ENCODE data around the gene BABAM1. TPM values are rescaled to one million over a fixed set of nuclear protein-coding genes. Genes with fewer than 3 reads are reported as not detected.

The BABAM1 gene
- total RNA-seq, 6 donors from 2014 or later = 45.1 to 95.3 (median 82.3) TPM

DNA sequence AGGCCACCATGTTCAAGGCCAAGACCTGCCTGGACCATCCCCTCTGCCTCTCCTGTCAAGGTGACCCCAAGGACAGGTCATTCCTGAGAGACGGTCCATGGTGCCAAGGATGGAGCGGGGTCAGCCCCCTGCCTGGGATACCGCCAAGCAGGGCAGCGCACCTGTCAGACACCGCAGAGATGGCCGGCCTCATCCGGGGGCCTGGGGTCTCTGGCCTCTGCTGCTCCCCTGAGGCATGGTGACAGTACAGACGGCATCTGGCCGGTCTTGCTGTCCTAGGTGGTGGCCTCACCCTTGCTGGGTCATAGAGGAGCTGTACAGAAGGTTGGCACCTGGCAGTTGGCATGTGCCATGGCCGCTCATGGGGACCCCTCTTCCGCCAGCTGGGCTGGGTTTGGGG, 53.2 kb downstream of the BABAM1 start:
- ATAC-seq (ENCODE audit: low FRiP score in 2 of 2) (no peak), DNase-seq (no peak)
- H3K4me1 ChIP-seq = peaks cover 0 to 10% (median 0%) of the 10 kb centered on the region in 4 donors
- H3K9me3 ChIP-seq = no peaks in the 10 kb centered on the region
- no peak overlapping the region for H3K4me3 ChIP-seq
- no peak for TF ChIP-seq CTCF (IDR thresholded peaks at IDR 0.05)
- no peak for TF ChIP-seq POLR2A (IDR thresholded peaks at IDR 0.05)
- WGBS, 2 donors = 87 to 100% methylated on average over 1 to 10 of the region's 11 CpGs
- H3K27me3 ChIP-seq = no peaks in the 10 kb centered on the region
- peaks cover 17 to 59% (median 40%) of the 10 kb centered on the region in 4 donors for H3K36me3 ChIP-seq
- no peak overlapping the region for H3K27ac ChIP-seq

DNA sequence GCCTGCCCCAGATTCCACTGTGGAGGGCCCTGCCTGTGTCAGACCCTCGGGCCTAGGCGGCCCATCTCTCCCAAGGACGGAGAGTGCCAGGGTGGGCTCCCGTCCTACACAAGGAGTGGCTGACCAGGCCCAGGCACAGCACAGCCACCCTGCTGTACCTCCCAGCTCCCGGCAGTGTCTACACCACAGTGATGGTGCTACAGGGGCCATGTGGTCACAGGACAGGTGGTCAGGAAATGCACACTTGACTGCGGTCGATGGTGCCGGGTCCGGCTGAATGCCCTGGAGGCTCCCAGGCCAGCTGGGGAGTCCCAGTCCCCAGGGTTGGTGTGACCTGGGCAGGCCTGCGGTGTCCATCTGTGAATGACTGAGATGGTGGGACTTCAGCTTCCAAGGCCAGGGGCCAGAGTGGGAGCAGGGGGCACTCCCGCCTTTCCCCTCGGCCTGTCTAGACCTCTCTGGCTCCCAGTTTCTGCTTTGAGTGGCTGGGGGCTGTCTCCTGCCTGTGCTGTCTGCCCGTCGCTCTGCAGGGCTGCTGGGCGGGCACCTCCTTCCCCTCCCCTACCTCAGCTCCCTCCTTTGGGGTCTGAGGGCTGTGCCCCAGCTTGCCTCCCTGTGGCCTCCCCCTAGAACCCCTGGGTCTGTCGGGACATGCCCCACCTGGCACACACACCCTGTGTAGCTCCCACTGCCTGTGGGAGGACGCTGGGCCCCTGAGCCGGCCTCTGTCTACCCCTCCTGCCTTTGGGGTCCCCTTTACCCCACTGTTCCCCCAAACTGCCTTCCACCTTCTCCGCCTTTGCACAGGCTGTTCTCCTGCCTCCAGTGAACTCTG, 54.6 kb downstream of the BABAM1 start:
- H3K27ac ChIP-seq = no peak overlapping the region
- ATAC-seq (ENCODE audit: low FRiP score in 2 of 2) = peak in 1 of 2 donors; percentile 52
- no peak overlapping the region for H3K4me3 ChIP-seq
- TF ChIP-seq EP300 (IDR thresholded peaks at IDR 0.05) = no peak
- TF ChIP-seq POLR2AphosphoS5 (IDR thresholded peaks at IDR 0.05) = no peak
- TF ChIP-seq POLR2A (IDR thresholded peaks at IDR 0.05) = no peak
- TF ChIP-seq CTCF (IDR thresholded peaks at IDR 0.05) = no peak
- peaks cover 12 to 45% (median 29%) of the 10 kb centered on the region in 4 donors for H3K36me3 ChIP-seq
- WGBS, 2 donors = 91 to 99% methylated on average over 9 to 12 of the region's 19 CpGs
- peaks cover 0 to 10% (median 0%) of the 10 kb centered on the region in 4 donors for H3K4me1 ChIP-seq
- peak in 1 of 2 donors; percentile 64 for DNase-seq
- no peaks in the 10 kb centered on the region for H3K9me3 ChIP-seq
- no peaks in the 10 kb centered on the region for H3K27me3 ChIP-seq

- Histone ChIP-seq H3K4me1 (peaks cover 0 to 10% (median under 1%) of the 10 kb centered on the region in 4 donors), H3K27me3 (no peaks in the 10 kb centered on the region), H3K27ac (no peak overlapping the region), H3K4me3 (no peak overlapping the region), H3K9me3 (no peaks in the 10 kb centered on the region), H3K36me3 (peaks cover 12 to 40% (median 28%) of the 10 kb centered on the region in 4 donors)
- DNase-seq (no peak), ATAC-seq (ENCODE audit: low FRiP score in 2 of 2) (no peak)
- 83 to 84% methylated on average over 10 of the region's 10 CpGs for WGBS, 2 donors
- no peak for TF ChIP-seq POLR2AphosphoS5 (IDR thresholded peaks at IDR 0.05)
- TF ChIP-seq EP300 (IDR thresholded peaks at IDR 0.05) = no peak
- TF ChIP-seq CTCF (IDR thresholded peaks at IDR 0.05) = no peak
- no peak for TF ChIP-seq POLR2A (IDR thresholded peaks at IDR 0.05)
Measured at GRCh38 chr19:17322854-17323253, 55.6 kb downstream of the BABAM1 start.

DNA sequence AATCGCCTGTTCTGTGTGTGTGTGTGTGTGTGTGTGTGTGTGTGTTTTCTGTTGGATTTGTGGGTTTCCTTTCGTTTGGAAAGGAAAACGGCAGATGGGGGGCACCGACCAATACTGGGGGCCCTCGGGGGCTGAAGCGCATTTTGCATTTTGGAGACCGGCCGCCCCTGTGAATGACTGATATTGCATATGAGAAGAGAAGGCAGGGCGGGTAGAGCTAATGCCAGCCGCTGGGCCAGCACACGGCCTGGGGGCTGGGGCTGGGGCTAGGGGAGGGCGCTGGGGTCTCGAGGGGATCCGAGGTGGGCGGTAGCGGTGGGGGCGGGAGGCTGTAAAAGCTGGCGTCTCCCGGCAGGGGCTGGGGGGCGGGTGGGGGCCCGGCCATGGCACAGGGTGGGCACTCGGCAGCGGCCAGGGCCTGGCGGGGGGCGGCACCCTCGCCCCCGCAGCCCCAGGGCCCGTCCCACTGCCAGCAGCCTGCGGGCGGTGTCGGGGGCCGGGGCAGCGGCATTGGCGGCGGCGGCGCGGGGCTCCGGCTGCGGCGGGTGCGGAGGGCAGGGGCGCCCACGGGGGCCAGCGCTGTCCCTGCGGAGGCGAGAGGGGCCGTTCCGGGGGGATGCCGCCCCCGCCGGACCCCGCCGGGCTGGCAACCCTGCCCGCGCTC, 56.2 kb downstream of the BABAM1 start:
- H3K36me3 ChIP-seq = peaks cover 12 to 38% (median 28%) of the 10 kb centered on the region in 4 donors
- 42 to 71% methylated on average over 16 to 38 of the region's 56 CpGs for WGBS, 2 donors
- peak in 1 of 2 donors; percentile 85 for DNase-seq

DNA sequence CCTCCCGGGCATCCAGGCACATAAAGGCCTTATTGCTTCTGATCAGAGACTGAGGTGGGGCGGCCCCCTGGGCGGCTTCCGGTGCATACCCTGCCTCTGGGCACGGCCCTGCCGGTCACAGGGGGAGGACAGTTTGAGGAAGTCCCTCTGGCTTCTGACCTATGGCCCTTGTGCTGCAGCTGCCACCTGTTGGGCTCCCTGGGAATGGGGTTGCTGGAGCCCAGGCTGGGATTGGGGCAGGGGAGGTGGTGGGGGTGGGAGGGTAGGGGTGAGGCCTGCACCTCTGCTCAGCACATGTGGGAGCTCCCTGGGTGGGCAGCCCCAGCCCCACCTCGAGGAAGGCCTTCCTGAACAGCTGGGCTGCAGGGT, 56.7 kb downstream of the BABAM1 start:
- Histone ChIP-seq H3K27me3 (peaks cover 0 to 5% (median under 1%) of the 10 kb centered on the region in 4 donors), H3K27ac (peak overlapping the region in 2 of 4 donors; percentile 12 to 50), H3K36me3 (peaks cover 12 to 34% (median 28%) of the 10 kb centered on the region in 4 donors), H3K9me3 (no peaks in the 10 kb centered on the region), H3K4me3 (peak overlapping the region in 1 of 4 donors; percentile 25), H3K4me1 (peaks cover 7 to 20% (median 9%) of the 10 kb centered on the region in 4 donors)
- ATAC-seq (ENCODE audit: low FRiP score in 2 of 2) = no peak
- DNase-seq = no peak
- TF ChIP-seq POLR2AphosphoS5 (IDR thresholded peaks at IDR 0.05) (no peak), EP300 (IDR thresholded peaks at IDR 0.05) (no peak), CTCF (IDR thresholded peaks at IDR 0.05) (no peak), POLR2A (IDR thresholded peaks at IDR 0.05) (no peak)
- 60 to 61% methylated on average over 1 to 7 of the region's 7 CpGs for WGBS, 2 donors

More for the DNA sequence above, 56.2 kb downstream of the BABAM1 start:
- TF ChIP-seq POLR2A (IDR thresholded peaks at IDR 0.05) (no peak), EP300 (IDR thresholded peaks at IDR 0.05) (no peak)
- peak overlapping the region in 2 of 4 donors; percentile 12 to 50 for H3K27ac ChIP-seq
- ATAC-seq (ENCODE audit: low FRiP score in 2 of 2) = no peak
- H3K4me1 ChIP-seq = peaks cover 3 to 15% (median 6%) of the 10 kb centered on the region in 4 donors
- H3K9me3 ChIP-seq = no peaks in the 10 kb centered on the region
- peak overlapping the region in 1 of 4 donors; percentile 25 for H3K4me3 ChIP-seq
- H3K27me3 ChIP-seq = peaks cover 0 to under 1% (median 0%) of the 10 kb centered on the region in 4 donors

Measured in upper lobe of left lung (tissue), 6 donors.